GM19467 (cell line): ENCODE results near the gene LEMD2.

Experiments
- ATAC-seq: cut with Tn5 transposase; IDR thresholded peaks from one replicate; pipeline ENCODE4 v1.9.1; 2021; ENCODE audit warnings: mild to moderate bottlenecking, moderate library complexity; ENCODE audit not compliant: unreplicated experiment

The LEMD2 gene

GRCh38 chr6:33742837-33743236, 46.1 kb downstream of the LEMD2 start:
- no peak for ATAC-seq

GRCh38 chr6:33742092-33742491, 46.8 kb downstream of the LEMD2 start:
- ATAC-seq: no peak

GRCh38 chr6:33740794-33741193, 48.1 kb downstream of the LEMD2 start:
- no peak for ATAC-seq

GRCh38 chr6:33740204-33740608, 48.7 kb downstream of the LEMD2 start:
- ATAC-seq: no peak

- ATAC-seq: no peak
Measured at GRCh38 chr6:33739571-33739970, 49.4 kb downstream of the LEMD2 start.

- no peak for ATAC-seq
Measured at GRCh38 chr6:33738879-33739278, 50.1 kb downstream of the LEMD2 start.

- ATAC-seq: no peak
Measured at GRCh38 chr6:33738153-33738552, 50.8 kb downstream of the LEMD2 start.

- no peak for ATAC-seq
Measured at GRCh38 chr6:33737267-33738026, 51.5 kb downstream of the LEMD2 start.

- ATAC-seq: no peak
Measured at GRCh38 chr6:33735216-33735615, 53.7 kb downstream of the LEMD2 start.

GRCh38 chr6:33733709-33734007, 55.3 kb downstream of the LEMD2 start:
- no peak for ATAC-seq

- ATAC-seq: no peak
Measured at GRCh38 chr6:33732817-33733708, 55.9 kb downstream of the LEMD2 start.

GRCh38 chr6:33732385-33732784, 56.5 kb downstream of the LEMD2 start:
- no peak for ATAC-seq

GRCh38 chr6:33731751-33732282, 57.1 kb downstream of the LEMD2 start:
- no peak for ATAC-seq

GRCh38 chr6:33731035-33731434, 57.9 kb downstream of the LEMD2 start:
- no peak for ATAC-seq

- ATAC-seq: no peak
Measured at GRCh38 chr6:33730611-33731010, 58.3 kb downstream of the LEMD2 start.

GRCh38 chr6:33729059-33729458, 59.9 kb downstream of the LEMD2 start:
- ATAC-seq: no peak

GRCh38 chr6:33728438-33728837, 60.5 kb downstream of the LEMD2 start:
- no peak for ATAC-seq

GRCh38 chr6:33727932-33728331, 61.0 kb downstream of the LEMD2 start:
- no peak for ATAC-seq

GRCh38 chr6:33727126-33727525, 61.8 kb downstream of the LEMD2 start:
- ATAC-seq: no peak

GRCh38 chr6:33726696-33727095, 62.2 kb downstream of the LEMD2 start:
- no peak for ATAC-seq

- ATAC-seq: no peak
Measured at GRCh38 chr6:33725891-33726673, 62.8 kb downstream of the LEMD2 start.
